Keratinocyte (primary cell): Measurements from ENCODE around the gene KCND2. TPM values are rescaled to one million over a fixed set of nuclear protein-coding genes. Genes with fewer than 3 reads are reported as not detected.

Experiments used
- DNase-seq: peaks from one replicate; pipeline ENCODE4 v3.0.0-alpha.2; 2011; ENCODE audit warnings: low read depth, missing footprints, low spot score
- FAIRE-seq: peaks from 2 replicates; lab custom pipeline; 2011; peaks lifted over from hg19 to GRCh38; lab: Jason Lieb, UNC
- H2AFZ ChIP-seq: 2 replicates; pipeline ENCODE4 v1.6.0; 2012; ENCODE audit warnings: low read length, control low read depth, inconsistent platforms; ENCODE audit not compliant: control insufficient read depth
- H3K27ac ChIP-seq: 2 replicates; pipeline ENCODE4 v1.5.1; 2011; ENCODE audit warnings: low read length; ENCODE audit not compliant: control insufficient read depth, insufficient read depth
- H3K27me3 ChIP-seq: 3 replicates; pipeline ENCODE4 v1.6.0; 2011; ENCODE audit warnings: low read length; ENCODE audit not compliant: control insufficient read depth, insufficient read depth; ENCODE audit errors: extremely low read depth
- H3K36me3 ChIP-seq, 2 experiments: 2 replicates in 1 of 2; 3 replicates in 1 of 2; pipeline ENCODE4 v1.5.1; 2011; ENCODE audit warnings: low read length in 2 of 2, mild to moderate bottlenecking in 1 of 2; ENCODE audit not compliant: control insufficient read depth in 2 of 2, insufficient read depth in 2 of 2; ENCODE audit errors: extremely low read depth in 1 of 2
- H3K4me1 ChIP-seq: 3 replicates; pipeline ENCODE4 v1.5.1; 2011; ENCODE audit warnings: low read length; ENCODE audit not compliant: control insufficient read depth, insufficient read depth; ENCODE audit errors: extremely low read depth
- H3K4me2 ChIP-seq: 3 replicates; pipeline ENCODE4 v1.6.0; 2011; ENCODE audit warnings: low read depth, low read length; ENCODE audit not compliant: control insufficient read depth, insufficient read depth; ENCODE audit errors: extremely low read depth
- H3K4me3 ChIP-seq, 3 experiments: fragments of 200-600 bp in 1 of 3; sonication (generic) in 1 of 3; 2 replicates in 2 of 3; 3 replicates in 1 of 3; pipeline ENCODE4 v1.5.1; 2011 to 2016; ENCODE audit warnings: low read length in 3 of 3, mild to moderate bottlenecking in 3 of 3, control low read depth in 2 of 3, inconsistent platforms in 1 of 3, low read depth in 1 of 3, mixed read lengths in 1 of 3, mixed run types in 1 of 3, moderate library complexity in 1 of 3; ENCODE audit not compliant: control insufficient read depth in 2 of 3, insufficient read depth in 2 of 3; ENCODE audit errors: extremely low read depth in 1 of 3
- H3K79me2 ChIP-seq: 2 replicates; pipeline ENCODE4 v1.6.0; 2012; ENCODE audit warnings: low read length; ENCODE audit not compliant: control insufficient read depth, insufficient read depth
- H3K9ac ChIP-seq: 3 replicates; pipeline ENCODE4 v1.6.0; 2011; ENCODE audit warnings: low read length; ENCODE audit not compliant: control insufficient read depth, insufficient read depth; ENCODE audit errors: extremely low read depth
- H3K9me1 ChIP-seq: 3 replicates; pipeline ENCODE4 v1.6.0; 2011; ENCODE audit warnings: low read length; ENCODE audit not compliant: control insufficient read depth, insufficient read depth; ENCODE audit errors: extremely low read depth
- H3K9me3 ChIP-seq: 2 replicates; pipeline ENCODE4 v1.5.1; 2012; ENCODE audit warnings: low read depth, low read length; ENCODE audit not compliant: control insufficient read depth
- H4K20me1 ChIP-seq: 3 replicates; pipeline ENCODE4 v1.6.0; 2011; ENCODE audit warnings: low read length; ENCODE audit not compliant: control insufficient read depth, insufficient read depth; ENCODE audit errors: extremely low read depth
- CTCF ChIP-seq, 3 experiments: IDR thresholded peaks in 1 of 3; conservative IDR thresholded peaks in 1 of 3; optimal IDR thresholded peaks in 1 of 3; 2 replicates in 2 of 3; 3 replicates in 1 of 3; pipeline versions ENCODE3 to v1.5.1; 2011; ENCODE audit warnings: low read length in 3 of 3, mild to moderate bottlenecking in 3 of 3, moderate library complexity in 2 of 3, control low read depth in 1 of 3, inconsistent platforms in 1 of 3; ENCODE audit not compliant: insufficient read depth in 2 of 3; ENCODE audit errors: extremely low read depth in 1 of 3
- EZH2 ChIP-seq: IDR thresholded peaks from one replicate; pipeline ENCODE4 v1.6.1; 2012; ENCODE audit warnings: inconsistent platforms, mild to moderate bottlenecking, low read length, moderate library complexity
- dilution Hi-C: fragments of 300-500 bp; cut with MboI; formaldehyde crosslinking; loops from one replicate; pipeline ENCODE4 v1.7.0; 2020; ENCODE audit warnings: low sequenced_read_pairs; ENCODE audit not compliant: extremely low pct_ligation_motif_present
- polyA plus RNA-seq, 5 experiments: library from polyadenylated mRNA; depleted of rRNA in 3 of 5; stranded (reverse) in 3 of 5; stranded (forward) in 1 of 5; unstranded in 1 of 5; fragments of >200 nt; gene quantifications; 1 replicate in 1 of 5; 2 replicates in 3 of 5; 3 replicates in 1 of 5; pipeline versions ENCODE4 v1.2.1 to v1.2.3, GENCODE V29; 2011 to 2012; ENCODE audit warnings: missing spikeins in 2 of 5, low read depth in 1 of 5, low replicate concordance in 1 of 5

Gene KCND2
- polyA plus RNA-seq, 1 donor (not counting 4 experiments of a cell fraction or from before 2014, with no cell fraction given), result not detected

- H3K4me2 ChIP-seq, result no peak overlapping the region
- no peak overlapping the region for H2AFZ ChIP-seq
- no peaks in the 10 kb centered on the region for H4K20me1 ChIP-seq
- H3K27ac ChIP-seq, result no peak overlapping the region
- DNase-seq, result no peak
- H3K9me1 ChIP-seq, result no peaks in the 10 kb centered on the region
- dilution Hi-C loops, result no loop called here
- no peak for TF ChIP-seq CTCF (optimal IDR thresholded peaks at IDR 0.05 in 1 of 3, IDR thresholded peaks at IDR 0.05 in 1 of 3, conservative IDR thresholded peaks at IDR 0.05 in 1 of 3; ENCODE audit: extremely low read depth in 1 of 3, insufficient read depth in 2 of 3, low read length in 3 of 3)
- no peak for TF ChIP-seq EZH2
- no peaks in the 10 kb centered on the region for H3K79me2 ChIP-seq
- H3K27me3 ChIP-seq, result no peaks in the 10 kb centered on the region
- FAIRE-seq, result no peak
- no peaks in the 10 kb centered on the region for H3K4me1 ChIP-seq
- H3K9me3 ChIP-seq, result no peaks in the 10 kb centered on the region
- H3K9ac ChIP-seq, result no peak overlapping the region
- H3K36me3 ChIP-seq, result no peaks in the 10 kb centered on the region
- no peak overlapping the region for H3K4me3 ChIP-seq
Observed at GRCh38 chr7:120436487-120437060, 163.6 kb downstream of the KCND2 start.

GRCh38 chr7:120441850-120442249, 168.9 kb downstream of the KCND2 start:
- TF ChIP-seq CTCF (optimal IDR thresholded peaks at IDR 0.05 in 1 of 3, IDR thresholded peaks at IDR 0.05 in 1 of 3, conservative IDR thresholded peaks at IDR 0.05 in 1 of 3; ENCODE audit: extremely low read depth in 1 of 3, insufficient read depth in 2 of 3, low read length in 3 of 3) (no peak), EZH2 (no peak)
- Histone ChIP-seq H3K9me1 (no peaks in the 10 kb centered on the region), H3K27me3 (no peaks in the 10 kb centered on the region), H2AFZ (no peak overlapping the region), H3K9me3 (no peaks in the 10 kb centered on the region), H3K9ac (no peak overlapping the region), H3K36me3 (no peaks in the 10 kb centered on the region), H3K79me2 (no peaks in the 10 kb centered on the region), H3K4me1 (no peaks in the 10 kb centered on the region), H3K4me2 (no peak overlapping the region), H3K27ac (no peak overlapping the region), H4K20me1 (no peaks in the 10 kb centered on the region), H3K4me3 (no peak overlapping the region)
- FAIRE-seq (no peak), DNase-seq (no peak)
- dilution Hi-C loops, result no loop called here
